Kidney capillary endothelial cell (primary cell): Measurements from ENCODE around the gene SHLD1.
A peak's percentile ranks its signal among the peaks of the same experiment; 100 is the strongest.

ENCODE experiments used
- DNase-seq: peaks from one replicate; pipeline ENCODE4 v3.0.0-alpha.2; 2018; ENCODE audit warnings: low spot score

Gene SHLD1

DNA sequence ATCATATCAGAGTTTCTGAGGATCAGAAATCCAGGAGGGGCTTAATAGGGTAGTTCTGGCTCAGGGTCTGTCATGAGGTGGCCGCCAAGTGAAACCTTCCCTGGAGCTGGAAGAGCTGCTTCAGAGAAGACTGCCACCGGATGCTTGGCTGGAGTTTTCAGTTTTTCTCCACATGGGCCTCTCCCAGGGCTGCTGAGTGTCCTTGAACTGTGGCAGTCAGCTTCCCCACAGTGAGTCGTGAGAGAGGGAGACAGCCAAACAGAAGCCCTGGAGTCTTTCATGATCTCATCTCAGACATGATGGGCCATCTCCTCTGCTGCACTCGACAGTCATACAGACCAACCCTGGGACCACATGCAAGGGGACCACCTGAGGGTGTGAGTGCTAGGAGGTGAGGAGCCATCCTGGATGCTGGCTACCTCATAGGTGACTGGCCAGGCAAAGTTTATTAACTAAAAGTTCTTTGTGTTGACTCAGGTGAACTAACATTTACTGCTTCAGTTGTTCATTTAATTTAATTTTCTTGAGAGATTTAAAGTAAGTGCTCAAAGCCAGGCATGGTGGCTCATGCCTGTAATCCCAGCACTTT, 71.5 kb downstream of the SHLD1 start:
- DNase-seq, result no peak

DNA sequence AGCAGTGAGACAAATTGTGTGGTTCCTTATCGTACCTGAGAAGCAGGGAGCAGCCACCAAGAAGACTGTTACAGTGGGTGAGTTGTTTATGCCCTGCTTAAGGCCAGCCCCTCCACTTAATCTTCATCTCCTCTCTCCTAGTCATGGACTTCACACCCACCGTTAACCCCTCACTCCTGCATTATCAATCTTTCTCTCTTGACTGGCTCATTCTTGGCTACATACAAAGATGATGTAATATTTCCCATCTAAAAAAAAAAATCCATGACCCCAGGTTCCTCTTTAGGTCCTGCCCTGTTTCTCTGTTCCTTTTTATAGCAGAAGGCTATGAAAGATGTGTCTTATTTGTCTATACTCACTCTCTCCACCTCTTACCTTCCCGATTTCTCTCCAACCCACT, 72.4 kb downstream of the SHLD1 start:
- no peak for DNase-seq

DNA sequence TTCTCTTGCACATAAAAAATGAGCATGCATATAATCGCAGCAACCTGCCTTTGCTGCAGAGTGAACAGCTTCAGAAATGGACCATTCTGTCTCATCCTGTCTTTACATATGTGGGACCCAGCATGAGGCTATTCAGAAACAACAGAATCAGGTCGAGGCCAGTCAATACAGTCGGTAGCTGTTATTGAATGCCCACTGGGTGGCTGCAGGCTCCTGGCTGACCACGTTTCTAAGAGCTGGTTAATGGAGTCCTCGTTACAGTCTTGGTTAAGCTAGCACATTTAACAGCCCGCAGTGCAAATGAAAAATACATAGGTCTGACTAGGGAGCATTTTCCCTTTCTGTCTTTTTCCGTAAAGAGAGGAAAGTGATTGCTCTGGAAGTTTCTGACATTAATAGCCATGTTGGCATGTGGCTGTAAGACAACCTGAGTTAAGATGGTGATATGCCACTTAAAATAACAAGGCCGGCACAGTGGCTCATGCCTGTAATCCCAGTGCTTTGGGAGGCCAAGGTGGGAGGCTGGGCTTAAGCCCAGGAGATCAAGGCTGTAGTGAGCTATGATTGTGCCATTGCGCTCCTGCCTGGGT, 75.0 kb downstream of the SHLD1 start:
- DNase-seq, result no peak

DNA sequence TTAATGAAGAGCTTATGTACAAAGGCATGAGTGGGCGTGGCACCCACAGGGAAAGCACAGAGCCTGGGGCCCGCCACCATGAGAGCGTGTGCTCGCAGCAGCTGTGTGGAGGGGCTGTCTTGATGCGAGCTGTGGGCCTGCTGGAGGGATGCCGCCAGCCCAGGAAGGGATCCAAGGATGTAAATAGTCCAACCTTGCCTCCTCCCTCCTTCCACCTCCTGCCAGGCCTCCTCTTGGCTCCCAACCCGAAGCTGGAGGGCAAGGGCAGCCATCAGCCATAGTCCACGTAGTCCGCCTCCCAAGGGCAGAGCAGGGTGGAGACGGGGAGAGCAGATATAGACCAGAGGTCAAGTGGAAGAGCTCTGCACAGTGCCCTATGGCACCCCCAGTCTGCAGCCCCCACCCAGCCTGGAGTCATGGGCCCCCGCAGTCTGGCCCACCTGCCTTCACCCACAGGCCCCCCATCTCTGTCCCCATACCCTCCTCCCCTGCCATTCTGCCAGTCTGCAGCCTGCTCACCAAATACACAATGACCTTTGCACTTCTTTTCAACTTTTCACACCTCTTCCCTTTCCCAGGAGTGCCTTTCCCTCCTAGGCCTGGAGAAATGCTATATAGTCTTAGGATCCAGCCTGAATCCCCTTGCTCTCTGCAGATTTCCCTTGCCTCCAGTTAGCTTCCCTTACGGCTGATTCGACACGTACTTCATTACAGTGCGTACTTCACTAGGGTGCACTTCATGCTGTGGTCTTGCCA, 77.1 kb downstream of the SHLD1 start:
- no peak for DNase-seq

DNA sequence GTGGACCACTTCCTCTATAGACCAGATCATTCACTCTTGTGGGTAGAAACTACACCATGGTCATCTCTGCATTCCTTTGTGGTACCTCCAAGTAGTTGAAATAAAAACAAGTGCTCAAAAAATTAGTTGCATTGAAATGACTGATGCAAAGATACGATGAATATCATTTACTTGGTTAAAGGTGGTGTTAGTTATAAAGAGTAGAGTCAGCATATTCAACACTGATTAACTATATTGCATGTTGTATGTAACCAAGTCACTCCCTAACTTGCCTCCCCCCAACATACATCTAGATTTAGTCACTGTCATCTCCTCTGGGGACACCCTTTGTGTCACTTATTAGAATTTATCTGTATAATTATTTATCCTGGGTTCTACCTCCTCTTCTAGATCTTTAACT, 77.7 kb downstream of the SHLD1 start:
- DNase-seq, result no peak

DNA sequence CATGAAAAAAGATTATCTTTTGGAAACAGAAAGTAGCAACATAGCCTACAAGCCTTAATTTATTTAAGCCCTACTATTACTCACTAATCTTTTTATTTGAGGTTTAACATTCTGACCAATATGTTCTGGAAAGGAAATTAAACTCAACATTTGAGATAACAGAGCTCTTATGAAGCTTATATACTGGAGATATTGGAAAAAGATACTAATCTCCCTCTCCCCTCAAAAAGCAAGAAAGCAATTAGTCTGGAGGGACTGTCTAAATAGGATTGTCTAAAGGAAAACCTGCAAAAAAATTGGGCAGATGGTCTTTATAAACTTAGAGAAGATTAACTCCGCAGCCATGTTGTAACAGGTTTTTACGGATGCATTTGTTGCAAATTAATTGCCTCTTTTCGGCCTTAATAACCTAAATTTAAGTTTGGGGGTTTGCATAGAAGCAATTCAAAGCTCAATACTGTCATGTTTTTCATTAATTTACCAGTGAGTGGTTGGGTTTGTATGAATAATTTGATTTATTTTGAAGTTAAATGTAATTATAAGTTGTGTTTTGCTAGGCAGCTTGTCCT, 79.1 kb downstream of the SHLD1 start:
- DNase-seq, result no peak

DNA sequence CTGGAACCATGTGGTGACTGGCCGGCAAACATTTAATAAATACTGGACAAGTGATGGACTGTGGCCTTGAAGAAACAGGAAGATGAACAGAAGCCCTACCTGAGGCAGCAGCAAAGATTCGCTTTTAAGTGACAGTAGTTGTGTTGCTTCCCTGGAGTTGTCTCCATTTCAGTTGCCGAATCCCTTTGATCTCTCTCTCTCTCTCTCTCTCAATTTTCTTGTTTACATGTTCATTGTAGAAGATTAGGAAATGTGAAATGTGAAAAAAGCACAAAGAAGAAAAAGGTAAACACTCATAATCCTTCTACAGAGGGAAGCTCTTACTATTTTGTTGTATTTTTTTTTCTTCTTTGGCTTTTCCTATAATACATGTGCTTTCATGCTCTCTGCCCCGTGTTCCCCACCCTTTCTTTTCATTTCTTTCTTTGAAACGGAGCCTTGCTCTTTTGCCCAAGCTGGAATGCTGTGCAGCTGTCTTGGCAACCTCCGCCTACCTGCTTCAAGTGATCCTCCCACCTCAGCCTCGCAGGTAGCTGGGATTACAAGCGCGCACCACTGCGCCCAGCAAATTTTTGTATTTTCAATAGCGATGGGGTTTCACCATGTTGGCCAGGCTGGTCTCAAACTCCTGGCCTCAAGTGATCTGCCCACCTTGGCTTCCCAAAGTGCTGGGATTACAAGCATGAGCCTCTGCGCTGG, 81.5 kb downstream of the SHLD1 start:
- DNase-seq, result no peak

DNA sequence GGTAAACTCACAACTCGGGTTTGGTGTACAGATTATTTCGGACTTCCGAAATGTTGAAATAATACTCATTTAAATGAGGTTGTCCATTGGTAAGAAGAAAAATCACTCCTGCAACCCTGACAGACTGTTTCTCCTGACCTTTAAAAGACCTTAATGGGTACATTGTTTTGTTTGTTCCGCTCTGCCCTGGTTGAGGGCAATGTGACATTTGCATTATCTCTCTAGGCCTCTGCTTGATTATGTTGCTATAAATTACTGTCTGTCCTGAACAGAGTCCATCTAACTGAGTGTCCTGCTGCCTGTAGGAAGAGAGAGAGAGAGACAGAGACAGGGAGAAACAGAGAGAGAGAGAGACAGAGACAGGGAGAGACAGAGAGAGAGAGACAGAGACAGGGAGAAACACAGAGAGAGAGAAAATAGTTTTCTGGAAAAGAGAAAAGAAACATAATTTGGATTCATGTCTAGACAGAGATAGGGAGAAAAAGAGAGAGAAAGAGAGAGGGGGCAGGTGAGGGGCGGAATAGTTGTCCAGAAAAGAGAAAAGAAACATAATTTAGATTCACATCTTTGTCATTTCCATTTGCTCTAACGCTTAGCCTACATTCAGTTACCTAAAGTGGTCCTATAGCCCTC, 83.2 kb downstream of the SHLD1 start:
- DNase-seq, result no peak

DNA sequence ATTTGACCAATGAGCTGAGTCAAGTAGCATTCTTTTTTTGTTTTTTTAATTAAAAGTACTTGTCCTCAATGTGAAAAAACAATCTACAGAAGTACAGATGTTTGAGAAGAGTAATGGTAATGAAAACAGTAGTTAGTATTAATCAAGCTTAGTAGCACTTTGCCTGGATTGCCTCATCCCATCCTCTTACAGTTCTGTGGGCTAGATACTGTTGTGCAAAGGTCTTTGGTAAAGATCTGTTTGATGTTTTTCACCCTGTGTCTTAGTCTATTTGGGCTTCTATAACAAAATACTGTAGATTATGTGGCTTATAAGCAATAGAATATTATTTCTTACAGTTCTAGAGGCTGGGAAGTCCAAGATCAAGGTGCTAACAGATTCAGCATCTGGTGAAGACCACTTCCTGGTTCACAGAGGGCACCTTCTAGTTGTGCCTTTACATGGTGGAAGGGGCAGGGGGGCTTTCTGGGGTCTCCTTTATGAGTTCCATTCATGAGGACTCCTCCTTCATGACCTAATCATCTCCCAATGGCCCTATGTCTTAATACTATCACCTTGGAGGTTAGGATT, 84.3 kb downstream of the SHLD1 start:
- DNase-seq, result no peak

DNA sequence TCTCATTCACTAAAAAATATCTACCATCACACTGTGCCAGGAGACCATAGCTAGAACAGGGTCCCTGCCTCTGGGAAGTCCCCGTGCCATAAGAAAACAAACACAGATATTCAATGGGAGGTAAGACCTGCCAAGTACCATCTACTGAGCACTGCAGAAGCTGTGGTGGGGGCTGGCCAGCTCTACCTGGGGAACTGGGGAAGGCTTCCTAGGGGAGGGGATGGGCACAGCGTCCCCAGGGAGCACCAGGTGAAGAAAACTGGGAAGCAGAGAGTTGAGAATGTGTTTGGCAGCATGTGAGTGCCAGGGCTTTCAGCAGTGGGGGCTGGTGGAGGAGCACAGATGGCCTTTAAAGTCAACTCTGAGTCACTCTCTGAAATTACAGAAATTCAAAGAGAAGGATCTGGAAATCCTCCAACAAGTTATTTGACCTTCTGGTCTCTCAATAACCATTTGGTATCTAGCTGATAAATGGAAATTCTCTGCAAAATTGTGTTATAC, 85.2 kb downstream of the SHLD1 start:
- peak; percentile 18 for DNase-seq

DNA sequence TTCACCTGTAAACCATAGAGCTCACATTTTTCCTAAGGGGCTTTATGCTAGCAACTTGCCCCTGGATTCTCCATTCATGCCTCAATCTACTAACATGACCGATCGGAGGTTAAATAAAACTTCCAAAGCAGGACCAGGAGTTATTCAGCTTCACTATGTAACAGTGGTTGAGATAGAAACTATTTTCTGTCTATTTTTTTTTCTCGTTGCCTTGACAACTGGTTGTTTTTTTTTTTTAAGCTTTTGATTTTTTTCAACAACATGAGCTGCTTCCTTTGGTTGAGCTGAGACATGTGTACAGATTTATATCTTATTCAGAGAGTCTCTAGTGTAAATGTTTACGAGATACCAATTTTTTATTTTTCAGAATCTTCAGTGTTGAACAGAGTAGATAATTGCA, 85.7 kb downstream of the SHLD1 start:
- DNase-seq, result peak; percentile 15

DNA sequence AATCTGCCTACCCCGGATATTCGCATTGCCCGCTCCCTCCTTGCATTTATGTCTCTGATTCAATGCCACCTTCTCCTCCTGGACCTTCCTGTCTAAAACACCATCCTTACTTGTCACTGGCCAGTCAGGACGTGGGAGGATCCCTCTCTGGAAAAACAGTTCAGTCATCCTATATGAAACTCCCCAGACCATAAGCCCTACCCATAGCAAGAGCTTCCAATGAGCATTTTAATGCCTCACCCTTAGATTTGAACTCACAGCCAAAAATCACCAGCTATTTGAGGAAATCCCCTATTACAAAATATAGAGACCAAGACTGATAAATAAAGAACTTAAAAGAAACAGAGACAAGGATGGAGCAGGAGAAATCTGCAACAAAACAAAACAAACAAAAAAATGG, 86.4 kb downstream of the SHLD1 start:
- DNase-seq, result no peak

DNA sequence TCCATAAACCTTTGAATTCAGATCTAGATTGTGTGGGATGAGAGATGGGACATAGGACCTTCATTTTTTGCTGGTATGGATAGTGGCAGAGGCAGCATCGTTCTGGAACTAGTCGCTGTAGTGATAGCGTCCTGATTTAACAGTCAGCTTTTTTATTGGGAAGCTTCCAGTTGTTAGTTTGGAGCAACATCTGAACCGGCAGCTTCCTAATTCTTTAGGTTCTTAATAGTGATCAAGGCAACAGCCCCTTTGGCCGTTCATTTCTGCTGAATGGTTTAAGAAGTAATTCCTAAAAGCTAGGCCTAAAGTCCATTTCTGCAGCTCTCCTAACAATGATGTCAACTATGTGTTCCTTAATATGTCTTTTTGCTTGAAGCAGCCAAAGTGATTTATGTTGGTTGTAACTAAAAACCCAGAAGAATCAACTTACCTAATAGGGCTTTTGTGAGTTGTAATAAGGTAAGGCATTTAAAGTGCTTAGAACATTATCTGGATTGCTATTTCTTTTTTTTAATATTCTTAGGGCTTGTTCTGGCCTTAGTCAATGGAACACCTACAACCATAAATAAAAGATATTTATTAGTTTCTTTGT, 90.3 kb downstream of the SHLD1 start:
- DNase-seq, result no peak

DNA sequence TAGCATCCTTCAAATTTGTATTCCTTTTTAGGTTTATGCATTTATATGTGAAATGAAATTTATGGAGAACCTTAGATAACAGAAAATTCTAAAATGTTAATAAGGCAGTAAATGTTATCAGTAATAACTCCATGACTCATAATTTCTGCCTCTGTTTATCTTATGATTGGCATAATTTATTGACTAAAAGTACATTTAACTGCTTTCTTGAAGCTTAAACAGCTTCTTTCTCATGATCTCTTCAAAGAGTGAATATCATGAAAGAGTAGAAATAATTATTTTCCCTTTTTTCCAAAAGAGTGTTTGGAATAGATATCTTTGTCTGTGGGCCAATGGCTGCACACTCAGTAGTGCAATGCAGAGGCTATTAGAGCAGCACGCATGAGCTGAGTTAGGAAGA, 91.3 kb downstream of the SHLD1 start:
- no peak for DNase-seq

DNA sequence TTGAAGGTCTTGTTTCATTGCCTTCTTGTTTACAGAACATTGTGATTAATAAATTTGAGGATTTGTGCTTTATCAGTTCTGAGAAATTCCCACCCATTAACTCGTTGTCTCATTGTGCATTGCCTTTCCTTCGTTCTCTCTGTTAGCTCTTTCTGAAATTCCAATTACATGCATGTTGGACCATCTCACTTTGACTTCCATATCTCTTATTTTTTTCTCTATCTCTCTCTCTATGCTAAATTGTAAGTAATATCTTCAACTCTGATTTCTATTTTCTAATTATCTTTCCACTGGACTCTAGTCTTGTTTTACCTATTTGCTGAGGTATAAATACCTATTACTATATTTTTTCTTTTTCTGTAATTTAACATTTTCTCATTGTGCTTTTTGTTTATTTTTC, 92.3 kb downstream of the SHLD1 start:
- DNase-seq, result no peak

DNA sequence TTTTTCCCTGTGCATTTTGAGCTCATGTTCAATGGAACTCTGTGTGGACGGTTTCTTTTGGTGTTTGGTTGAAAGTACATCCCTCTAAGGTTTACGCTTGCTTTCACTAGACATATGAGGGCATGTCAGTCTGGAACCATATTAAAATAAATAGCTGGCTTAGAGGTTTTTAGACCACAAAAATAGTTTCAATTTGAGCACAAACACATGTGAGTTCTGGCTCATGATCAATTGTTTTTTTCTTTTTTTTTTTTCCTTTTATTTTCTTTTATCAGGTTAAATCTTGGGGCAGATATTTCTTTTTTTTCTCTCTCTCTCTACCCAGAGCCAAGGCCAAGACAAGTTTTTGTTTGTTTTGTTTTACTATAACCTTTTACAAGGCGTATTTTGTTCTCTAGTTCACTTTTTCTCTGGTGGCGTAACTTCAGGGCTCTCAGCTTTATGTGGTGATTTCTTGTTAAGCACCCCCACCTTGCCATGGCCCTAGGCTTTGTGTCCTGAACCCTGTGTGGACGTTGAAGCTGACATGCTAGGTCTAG, 92.9 kb downstream of the SHLD1 start:
- no peak for DNase-seq

DNA sequence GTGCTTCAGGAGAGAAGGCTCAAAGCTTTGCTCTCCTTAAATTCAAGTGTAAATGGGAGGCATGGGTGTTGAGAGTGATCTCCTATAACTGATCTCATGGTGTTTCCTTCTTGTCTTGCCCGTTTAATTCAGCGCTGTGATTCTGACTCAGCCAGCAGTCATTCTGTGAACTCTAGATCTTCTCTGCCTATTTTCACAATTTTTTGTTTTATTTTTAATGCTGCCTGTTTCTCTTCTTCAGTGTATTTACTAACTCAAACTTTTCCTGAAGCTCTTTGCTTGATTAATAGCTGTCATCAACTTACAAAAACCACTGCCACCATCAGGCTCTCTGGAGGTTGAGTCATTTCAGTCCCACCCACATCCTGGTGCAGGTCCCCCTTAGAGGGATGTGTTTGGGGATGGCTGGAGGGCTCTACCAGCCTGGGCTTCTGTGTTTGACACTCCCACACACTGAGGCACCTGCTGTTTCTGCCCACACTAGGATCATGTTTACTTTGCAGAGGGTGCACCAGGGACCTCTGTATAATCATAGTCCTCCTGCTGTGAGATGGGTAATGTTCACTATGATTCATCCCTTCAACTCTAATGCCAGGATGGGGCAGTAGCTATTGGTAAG, 94.0 kb downstream of the SHLD1 start:
- DNase-seq, result no peak

DNA sequence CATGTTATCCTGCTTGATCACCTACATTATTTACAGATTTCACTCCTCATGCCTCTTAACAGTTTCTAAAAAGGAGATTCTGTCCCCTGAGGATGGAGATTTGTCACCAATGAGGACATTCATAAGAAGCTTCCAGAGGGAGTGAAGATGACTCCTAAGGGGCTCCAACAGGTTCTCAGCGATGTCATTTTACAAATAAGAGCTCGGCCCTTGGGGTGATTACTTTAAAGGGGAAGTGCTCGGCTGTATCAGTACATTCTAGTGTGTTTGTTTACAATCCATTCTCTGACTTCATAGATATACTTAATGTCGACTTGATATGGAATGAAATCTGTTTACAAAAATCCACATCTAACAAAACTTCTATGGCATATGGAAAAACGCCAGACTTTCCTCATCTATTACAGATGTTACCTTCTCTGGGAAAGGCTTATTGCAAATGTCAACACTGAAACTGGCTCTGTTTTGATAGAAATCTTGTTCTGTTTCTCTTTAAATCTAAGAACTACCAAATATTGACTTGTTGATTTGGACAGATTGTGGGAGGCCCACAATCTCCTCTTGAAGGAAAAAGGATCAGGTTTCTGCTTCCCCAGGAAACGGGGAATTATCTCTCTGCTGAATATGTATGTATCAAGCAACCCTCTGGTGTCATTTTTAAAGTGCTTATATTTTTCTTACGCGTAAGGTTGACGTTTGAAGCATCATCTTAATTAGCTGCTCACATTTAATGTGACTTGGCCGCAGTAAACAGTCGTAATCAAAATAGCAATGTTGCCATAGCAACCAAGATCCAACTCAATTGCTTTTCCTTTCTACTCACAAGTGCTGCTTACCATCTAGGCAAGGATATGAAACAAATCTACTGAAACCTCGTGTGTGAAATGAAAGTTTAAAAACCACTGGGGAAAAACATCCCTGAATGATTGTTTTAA, 95.7 kb downstream of the SHLD1 start:
- no peak for DNase-seq

DNA sequence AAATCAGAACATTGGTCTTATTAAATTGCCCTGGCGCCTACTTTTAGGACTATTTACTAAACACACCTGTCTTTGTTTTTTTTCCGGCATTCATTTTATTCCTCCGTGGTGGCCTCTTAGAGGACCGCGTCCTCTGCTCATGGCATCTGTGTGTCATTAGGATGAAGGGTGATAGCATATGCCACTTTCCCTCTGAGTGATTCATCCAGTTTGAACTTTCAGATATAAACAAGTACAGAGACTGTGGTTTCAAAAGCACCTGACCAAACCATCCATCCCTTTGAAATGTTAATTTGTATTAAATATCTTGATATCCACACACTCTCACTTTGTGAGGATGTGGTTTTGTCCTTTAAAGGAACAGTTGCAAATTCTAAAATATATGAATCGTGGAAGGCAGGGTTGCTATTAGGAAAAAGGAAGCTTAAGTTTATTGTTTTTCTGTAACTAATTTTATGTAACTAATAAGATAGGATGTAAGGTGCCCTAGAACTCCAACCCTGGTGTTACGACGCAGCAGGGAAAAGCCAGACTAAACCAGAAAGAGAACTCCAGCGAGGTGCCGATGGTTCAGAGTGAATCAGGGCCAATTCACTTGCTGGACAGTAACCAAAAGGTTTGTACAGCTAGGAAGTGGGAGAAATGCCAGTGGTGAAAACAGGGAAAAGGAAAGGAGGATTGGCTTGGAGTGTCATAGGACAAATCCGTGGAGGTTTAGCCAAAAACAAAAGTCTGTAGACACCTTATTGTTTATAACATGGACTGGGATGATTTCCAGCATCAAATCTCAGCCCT, 98.7 kb downstream of the SHLD1 start:
- DNase-seq, result no peak
